GM18870 (cell line): ENCODE data around the gene DLG4.
A peak's percentile ranks its signal among the peaks of the same experiment; 100 is the strongest.

ENCODE experiments used
- ATAC-seq: cut with Tn5 transposase; IDR thresholded peaks from one replicate; pipeline ENCODE4 v1.9.1; 2021; ENCODE audit warnings: moderate library complexity; ENCODE audit not compliant: unreplicated experiment

The DLG4 gene

DNA sequence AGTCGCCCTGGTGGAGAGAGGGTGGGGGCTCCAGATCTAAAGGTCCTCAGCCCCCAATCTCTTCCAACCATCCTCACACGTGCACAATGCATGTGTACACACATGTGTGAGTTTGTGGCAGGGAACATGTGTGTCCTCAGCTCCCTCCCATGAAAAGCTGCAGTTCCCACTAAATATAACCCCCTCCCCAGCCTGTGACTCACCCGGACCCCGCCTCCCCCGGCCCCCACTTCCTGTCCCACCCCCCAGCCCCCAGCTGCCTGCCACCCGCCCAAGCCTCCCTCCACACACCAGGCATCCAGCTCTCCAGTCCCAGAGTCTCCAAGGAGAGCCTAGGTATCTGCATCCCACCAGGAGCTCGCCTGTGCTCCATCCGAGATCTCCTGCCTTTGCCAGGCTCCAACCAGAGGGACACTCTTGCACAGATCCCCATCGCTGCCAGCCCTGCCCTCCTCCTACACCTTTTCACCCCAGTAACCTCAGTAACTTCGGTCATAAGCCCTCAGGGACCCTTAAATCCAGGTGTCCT, 3.9 kb downstream of the DLG4 start:
- ATAC-seq, result no peak

DNA sequence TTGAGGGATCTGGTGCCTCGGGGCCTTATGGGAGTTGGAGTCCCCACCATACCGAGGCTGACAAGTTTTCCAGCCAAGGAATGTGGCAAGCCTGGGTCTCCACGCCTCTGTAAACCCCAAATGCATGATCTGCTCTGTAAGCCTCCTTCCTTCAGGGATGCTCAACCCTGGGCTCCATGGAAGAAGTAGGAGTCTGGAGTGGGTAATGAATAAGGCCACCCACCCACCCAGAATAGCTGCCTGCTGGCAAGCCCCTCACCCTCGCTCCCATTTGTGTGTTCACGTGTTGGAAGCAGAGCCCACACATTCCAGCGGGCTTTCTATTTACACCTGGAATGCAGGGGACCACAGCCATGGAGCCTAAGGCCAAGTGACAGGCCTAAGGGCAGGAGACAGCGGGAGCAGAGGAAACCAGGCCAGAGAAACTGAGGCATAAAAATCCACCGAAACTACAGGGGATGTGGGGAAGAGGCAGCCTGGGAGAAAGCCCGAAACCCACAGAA, 4.4 kb downstream of the DLG4 start:
- ATAC-seq, result no peak

DNA sequence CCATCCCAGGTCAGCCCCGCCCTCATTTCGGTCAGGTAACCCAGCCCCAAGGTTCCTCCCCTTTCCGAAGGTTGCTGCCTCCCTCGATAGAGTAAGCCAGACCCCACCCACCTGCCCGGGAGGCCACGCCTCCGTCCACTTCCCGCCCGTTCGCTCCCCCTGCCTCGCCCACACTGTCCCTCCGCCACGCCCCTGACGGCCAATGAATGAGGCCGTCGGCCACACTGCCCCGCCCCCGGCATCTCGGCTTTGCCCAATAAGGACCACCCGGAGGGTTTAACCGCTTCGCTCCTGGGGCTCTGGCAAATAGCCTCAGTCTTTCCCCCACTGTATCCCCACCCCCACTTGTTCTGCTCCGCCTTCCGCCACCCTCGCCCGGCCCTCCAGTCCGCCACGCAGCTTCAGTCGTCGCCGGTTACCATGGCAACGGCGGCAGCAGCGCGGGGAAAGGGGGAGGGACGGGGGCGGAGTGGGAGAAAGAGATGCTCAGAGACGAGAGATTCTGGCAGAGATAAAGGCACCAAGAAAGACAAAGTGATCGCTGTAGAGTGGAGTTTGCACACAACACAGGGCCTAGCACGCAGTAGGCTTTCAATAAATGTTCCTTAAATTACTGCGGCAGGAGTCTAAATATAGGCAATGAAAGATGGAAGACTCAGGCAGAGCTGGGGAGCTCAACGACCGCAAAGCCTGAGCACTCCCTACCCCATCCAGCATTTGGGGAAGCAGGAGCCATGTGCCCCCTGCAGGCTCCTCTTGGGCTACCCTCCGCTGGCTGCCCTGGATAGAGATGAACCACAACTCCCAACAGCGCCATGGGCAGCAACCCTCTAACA, 5.1 kb downstream of the DLG4 start:
- ATAC-seq, result peak; percentile 65

DNA sequence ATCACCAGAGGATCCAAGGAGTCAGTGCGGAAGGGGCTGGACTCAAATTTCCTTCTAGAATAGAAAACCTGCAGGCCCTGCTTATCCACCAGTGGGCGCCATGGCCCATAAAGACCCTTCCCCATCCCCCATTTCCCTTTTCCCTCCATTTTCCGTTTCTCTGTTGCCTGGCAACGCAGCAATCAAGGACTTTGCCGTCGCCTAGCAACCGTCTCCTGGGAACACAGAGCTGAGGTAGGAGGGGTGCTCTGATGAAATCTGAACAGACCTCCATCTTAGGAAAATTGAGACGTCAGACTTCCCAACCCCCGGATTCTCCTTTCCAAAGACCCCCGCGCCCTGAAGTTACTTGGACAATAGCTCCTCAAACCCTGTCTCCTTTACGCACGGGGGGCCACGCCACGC, 5.7 kb downstream of the DLG4 start:
- ATAC-seq, result peak; percentile 10

DNA sequence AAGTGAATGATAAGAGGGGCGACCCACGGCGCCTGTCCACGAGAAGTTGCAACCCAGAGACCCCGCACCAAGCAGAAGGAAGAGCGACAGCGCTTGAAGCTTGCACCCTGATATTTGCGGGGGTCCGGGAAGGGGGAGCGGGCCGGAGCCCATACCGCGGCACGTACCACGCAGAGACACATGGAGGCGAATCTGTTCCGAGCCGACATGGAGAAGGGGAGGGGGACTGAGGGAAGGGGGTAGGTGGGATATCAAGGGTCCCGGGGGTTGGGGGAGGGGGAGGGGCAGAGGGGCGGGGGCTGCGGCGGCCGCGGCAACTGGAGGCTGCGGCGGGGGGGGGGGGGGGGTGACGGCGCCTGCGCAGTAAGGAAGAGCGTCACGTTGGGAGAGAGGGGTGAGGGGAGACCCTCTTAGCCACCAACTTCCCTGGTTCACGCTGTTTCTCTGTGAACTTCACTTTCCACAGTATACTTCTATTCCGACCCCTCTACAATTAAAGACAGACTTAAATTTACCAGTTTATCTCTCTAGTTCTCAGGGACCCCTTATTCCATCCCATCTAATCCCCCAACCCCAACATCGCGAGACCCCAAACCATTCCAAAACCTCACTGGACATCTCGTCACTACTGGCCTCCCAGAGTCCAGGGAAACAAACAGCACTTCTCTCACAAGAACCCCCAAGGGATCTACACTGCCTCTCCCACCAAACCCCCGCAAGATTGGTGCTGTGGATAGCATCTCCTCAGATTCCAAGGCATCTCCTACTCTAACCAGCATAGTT, 8.0 kb downstream of the DLG4 start:
- no peak for ATAC-seq

DNA sequence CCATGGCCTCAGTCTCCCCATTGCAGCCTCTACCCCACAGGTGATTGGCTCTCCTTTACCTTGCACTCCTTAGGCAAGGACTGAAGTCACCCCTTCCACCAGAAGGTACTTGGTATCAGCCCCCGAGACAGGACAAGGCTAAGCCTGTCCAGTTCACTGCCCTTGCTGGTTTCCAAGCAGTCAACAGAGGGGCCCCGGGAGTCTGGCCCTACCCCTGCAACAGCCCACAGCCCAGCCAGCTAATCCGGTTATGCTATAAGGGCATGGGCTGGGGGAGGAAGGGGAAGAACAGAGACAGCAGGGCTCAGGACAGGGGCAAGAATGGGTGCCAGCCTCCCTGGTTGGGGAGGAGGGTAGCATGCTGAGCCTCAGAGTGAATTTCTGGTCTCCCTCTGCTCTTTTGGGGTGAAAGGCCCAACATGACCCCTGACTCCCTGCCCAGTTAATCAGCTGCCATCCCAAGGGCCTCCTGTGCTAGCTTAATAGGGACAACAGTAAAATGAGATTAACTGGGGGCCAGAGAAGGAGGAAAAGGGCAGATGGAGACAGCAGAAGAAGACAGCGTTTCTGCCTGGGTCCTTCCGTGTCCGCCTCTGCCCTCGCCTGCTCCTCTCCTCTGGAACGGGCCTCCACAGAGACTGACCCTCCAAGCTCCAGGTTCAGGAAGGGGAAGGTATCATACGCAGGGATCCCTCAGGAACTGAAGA, 10.7 kb downstream of the DLG4 start:
- no peak for ATAC-seq

DNA sequence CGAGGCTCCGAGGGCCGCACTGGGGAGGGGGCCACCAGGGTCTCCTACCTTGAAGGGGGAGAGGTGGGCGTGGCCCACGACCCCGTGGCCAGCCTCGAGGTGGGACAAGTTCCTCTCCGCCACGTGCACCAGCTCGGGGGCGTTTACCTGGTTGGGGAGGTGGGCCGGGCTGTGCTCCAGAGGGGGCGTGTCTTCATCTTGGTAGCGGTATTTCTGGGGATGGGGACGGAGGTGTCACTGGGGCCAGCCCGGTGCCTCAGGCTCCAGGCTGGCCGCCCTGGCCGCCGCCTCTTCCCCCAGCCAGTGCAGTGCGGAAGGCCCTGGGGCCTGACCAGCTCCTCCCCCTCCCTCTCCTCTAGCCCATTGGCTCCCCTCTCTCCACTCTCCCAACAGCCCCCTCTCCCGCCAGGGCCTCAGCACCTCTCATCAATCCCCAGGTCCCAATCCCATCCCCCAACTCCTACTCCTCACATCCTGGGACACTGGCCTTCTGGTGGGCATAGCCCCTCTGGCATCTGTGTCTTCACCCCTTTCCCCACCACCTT, 11.5 kb downstream of the DLG4 start:
- ATAC-seq, result no peak

DNA sequence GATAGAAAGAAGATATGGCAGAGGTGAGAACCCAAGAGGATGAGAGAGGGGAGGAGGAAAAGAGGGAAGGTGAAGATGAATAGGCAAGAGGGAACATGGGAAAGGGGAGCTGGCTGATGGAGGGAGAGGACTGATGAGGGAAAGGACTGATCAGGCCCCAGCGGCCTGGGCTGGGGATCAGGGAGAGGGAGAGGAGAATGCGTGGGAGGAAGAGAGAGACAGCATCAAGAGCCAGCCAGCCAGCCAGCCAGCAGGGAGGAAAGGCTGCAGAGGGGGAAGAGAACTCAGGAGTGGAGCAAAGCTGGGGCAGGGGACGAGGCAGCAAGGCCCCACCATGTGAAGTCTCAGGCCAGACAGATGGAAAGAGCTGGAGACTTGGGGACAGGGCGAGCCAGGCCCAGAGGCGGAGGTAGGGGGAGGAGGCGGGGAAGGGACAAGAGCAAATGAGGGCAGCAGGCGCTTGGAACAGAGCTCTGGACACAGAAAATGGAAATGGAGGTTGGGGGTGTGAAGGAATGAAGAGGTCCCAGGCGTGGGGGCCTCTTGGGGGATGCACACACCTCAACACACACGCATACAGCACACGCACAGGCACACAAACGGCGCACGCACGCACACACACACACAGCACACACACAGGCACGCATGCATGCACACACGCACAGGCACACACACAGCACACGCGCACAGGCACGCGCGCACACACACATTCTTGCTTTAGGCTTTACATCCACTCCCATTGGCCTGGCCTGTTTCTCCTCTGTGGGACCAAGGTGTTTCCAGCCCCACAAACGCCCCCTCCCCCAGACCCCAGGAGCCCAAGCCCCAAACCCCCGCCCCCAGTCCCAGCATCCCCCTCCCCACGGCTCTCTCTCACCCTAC, 12.3 kb downstream of the DLG4 start:
- no peak for ATAC-seq

DNA sequence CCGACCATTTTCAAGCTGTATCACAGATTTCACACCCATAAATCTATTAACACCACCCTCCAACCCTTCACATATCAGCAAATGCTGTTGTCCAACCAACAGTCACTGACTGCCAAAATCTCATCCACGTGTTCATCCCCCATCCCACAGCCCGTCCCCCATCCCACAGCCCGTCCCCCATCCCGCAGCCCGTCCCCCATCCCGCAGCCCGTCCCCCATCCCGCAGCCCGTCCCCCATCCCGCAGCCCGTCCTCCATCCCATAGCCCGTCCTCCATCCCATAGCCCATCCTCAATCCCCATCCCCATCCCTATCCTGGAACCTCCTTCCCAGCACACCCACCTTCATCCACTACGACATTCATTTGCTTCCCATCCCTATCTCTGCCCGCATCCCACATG, 14.1 kb downstream of the DLG4 start:
- no peak for ATAC-seq

DNA sequence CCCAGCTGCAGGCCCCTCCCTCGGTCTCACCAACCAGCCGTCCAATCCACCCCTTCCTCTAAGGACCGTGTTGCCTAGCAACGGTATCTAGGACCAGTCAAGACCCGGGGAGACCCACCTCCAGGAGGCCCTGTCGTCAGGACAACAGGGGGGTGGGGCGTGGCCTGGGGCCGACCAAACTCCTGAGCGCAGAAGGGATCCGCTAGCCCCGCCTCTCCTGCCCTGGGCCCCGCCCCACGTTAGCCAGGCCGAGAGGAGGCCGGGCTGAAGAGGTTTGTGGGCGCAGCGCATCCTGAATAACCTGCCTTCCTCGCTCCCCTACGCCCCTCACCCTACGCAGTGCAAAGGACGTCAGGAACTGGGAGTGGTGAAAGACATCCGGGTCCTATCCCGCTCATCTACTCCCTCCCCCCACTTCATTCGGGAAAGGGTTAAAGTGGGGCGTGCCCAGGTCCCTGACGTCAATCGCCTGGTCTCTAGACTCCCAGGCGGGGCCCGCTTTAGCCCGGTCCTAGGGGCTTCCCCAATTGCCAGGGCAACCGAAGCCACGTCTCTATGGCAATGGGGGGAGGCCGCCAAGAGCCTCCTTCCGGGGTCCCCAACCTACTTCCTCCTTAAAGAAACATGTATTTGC, 14.7 kb downstream of the DLG4 start:
- ATAC-seq, result peak; percentile 56

DNA sequence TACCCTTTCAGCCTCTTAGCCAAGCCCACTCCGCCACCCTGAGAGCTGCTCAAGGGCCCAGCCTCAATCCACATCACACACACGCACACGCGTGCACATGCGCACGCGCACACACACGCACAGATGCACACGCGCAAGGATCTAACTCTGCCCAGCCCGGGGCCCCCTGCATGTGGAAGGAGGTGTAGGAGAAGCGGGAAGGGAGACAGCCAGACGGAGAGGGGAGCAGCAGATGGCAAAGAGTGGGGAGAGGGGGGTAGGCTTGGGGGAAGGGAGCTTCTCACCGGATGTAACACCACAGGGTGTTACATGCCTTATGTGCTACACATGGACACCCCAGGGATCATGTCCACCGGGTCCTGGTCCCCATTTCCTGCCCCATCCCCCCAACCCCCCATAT, 15.3 kb downstream of the DLG4 start:
- ATAC-seq, result no peak

DNA sequence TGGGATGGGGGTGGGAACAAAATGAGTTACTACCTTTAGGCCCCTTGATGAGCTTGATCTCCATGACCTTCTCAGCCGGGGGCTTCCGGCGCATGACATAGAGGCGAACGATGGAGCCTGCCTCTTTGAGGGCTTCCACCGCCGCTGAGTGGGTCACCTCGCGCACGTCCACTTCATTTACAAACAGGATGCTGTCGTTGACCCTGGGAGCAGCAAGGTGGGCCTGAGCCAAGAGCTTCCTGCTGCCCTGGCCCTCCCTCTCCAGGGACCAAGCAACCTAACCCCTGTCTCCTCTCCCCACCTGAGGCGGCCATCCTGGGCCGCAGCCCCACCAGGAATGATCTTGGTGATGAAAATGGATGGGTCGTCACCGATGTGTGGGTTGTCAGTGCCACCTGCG, 16.2 kb downstream of the DLG4 start:
- no peak for ATAC-seq

DNA sequence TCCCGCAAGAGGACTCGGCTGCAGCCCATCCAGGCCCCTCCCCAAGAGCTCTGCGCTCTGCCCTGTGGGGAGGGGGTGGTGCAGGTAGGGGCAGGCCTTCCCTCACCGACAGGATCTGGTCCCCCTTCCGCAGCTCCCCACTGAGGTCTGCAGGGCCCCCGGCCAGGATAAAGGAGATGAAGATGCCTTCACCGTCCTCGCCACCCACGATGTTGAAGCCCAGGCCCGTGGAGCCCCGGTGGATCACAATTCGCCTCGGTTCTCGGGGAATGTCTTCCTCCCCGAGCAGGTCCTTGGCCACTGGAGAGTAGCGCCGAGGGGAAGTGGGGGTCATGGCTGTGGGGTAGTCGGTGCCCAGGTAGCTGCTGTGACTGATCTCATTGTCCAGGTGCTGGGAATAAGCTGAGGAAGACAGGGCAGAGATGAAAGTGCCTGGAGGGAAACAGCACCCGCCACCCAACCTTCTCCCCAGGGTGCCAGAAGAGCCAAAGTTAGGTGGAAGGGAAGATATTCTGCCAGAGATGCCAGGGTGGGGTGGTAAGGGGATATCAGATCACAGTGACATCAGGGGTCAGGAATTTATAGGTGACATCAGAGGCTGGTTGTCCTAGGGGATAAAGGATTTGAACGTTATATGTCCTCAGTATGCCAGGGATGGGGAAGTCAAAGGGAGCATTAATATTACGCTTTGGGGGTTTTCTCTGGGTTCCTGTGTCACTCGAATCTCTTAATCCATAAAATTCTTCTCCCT, 22.8 kb downstream of the DLG4 start:
- no peak for ATAC-seq

DNA sequence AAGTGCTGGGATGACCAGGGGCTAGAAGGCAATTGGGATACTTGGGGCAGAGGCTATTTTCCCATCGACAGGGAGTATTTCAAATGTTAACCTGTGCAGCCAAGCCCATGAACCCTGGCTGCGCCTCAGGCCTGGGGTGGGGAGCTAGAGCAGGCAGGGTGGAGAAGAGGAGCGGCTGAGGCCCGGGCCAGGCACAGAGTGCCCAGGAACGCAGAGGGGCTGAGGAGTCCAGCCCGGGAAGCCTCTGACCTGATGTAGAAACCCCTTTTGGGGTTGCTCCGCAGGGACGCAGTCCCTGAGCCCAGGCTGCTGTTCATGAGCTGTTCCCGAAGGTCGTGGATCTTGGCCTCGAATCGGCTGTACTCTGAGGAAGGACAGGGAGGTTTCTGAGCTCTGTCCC, 23.7 kb downstream of the DLG4 start:
- ATAC-seq, result no peak

DNA sequence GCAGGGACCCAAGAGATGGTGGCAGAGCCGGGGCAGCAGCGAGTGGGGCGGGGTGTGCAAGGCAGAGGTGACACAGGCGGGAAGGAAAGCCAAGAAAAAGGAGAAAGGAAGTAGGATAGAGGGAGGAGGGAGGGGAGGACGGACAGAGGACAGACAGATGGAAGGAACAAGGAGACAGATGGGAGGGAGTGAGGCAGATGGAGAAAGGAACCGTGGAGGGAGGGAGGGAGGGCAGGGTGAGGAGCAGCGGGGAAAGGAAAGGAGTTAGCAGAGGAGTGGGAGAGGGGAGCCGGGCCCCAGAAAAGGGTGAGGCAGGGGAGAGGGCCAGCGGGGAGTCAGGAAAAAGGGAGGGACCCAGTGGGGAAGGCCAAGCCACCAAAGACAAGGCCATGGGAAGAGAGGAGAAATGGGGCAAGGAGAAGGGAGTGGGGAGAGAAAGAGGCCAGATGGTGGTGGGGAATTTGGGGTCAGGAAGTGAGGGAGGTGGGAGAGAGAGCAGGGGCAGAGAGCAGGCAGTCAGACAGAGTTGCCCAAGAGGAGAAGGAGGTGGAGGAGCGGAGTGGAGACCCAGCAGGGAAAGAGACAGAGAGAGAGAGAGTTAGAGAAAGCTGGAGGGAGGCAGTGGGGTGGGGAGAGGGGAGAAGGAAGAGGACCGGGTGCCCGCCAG, 27.2 kb downstream of the DLG4 start:
- ATAC-seq, result no peak

DNA sequence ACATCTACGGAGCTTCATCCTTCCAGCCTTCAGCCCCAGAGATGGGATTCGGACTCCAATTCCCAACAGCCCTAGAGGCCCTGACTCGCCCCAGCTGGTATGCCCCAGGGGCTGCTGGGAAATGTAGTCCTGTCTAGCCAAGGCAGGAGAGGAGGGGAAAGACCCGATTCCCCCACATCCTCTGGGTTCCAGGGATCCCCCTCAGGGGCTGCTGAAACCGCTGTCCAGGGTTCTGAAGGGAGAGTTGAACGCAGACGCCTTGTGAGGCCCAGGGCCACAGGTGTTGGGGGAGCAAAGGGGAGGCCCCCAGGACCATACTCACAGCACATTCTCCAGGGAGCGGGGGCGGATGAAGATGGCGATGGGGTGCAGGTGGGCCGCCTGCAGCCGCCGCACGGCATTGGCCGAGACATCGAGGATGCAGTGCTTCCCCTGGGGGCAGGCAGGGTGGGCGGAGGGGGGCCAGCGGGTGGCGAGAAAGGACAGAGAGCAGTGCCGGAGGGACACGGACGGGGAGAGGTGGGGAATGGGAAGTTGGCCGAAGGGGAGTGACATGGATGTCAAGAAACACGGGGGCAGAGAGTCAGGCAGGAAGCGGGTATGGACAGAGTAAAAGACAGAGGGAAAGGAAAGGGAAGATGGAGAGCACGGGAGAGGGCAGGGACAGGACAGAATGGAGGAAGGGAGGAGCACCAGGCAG, 27.9 kb downstream of the DLG4 start:
- no peak for ATAC-seq

DNA sequence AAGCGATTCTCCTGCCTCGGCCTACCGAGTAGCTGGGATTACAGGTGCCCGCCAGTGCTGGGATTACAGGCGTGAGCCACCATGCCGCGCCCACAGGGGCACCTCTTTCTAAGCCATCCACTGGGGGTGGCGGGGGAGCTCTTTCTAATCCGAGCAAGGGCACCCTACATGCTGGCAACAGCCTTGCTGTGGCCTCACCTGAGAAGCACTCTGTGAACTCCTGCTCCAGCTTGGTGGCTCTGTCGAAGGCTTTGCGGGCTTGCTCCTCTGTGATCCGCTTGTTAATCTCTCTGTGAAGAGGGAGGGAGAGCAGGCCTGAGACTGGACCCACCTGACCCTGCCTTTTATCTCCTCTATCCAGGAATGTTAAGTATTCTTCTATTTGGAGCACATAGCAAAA, 28.6 kb downstream of the DLG4 start:
- no peak for ATAC-seq
